ENCODE results near the gene USP13.

DNA sequence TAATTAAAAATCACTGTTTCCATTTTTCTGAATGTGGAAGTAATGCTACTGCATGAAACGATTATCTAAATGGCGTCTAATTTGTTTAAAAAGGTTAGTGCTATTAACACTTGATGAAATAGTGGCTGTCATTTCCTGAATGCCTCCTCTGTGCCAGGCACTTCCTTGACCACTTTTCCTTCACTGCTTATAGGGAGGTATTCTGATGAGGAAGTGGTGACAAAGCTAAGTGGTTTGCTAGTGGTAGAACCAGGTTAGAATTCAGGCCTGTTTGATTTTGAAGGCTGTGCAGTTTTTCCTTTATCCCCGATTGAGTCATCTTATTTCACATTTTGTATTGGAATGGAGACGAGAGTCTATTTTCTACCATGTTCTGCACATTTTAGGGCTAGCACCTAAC, 119.0 kb downstream of the USP13 start:
- TF ChIP-seq, protein P1, sequence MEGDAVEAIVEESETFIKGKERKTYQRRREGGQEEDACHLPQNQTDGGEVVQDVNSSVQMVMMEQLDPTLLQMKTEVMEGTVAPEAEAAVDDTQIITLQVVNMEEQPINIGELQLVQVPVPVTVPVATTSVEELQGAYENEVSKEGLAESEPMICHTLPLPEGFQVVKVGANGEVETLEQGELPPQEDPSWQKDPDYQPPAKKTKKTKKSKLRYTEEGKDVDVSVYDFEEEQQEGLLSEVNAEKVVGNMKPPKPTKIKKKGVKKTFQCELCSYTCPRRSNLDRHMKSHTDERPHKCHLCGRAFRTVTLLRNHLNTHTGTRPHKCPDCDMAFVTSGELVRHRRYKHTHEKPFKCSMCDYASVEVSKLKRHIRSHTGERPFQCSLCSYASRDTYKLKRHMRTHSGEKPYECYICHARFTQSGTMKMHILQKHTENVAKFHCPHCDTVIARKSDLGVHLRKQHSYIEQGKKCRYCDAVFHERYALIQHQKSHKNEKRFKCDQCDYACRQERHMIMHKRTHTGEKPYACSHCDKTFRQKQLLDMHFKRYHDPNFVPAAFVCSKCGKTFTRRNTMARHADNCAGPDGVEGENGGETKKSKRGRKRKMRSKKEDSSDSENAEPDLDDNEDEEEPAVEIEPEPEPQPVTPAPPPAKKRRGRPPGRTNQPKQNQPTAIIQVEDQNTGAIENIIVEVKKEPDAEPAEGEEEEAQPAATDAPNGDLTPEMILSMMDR (IDR thresholded peaks at IDR 0.05): no peak
- no peak for TF ChIP-seq EZH2 (IDR thresholded peaks at IDR 0.05; ENCODE audit: borderline replicate concordance, insufficient read depth, low read depth, low read length, poor library complexity, severe bottlenecking)
